ENCODE data around the gene PRAMEF5. TPM values are rescaled to one million over a fixed set of nuclear protein-coding genes. Genes with fewer than 3 reads are reported as not detected.
"Not testable (repeated sequence)": the region's sequence is repeated elsewhere in the genome, so short reads cannot be mapped to it uniquely, and the experiment has no call there.

PRAMEF5 gene
- total and polyA plus RNA-seq, 11 donors, result not detected

- peaks cover 0 to 4% (median 0%) of the 10 kb centered on the region in 12 donors for H3K9me3 ChIP-seq
- 71 to 72% (median 72%) methylated on average over 7 of the region's 7 CpGs for WGBS, 4 donors
- intact Hi-C loops (cut with DNase I), result no loop called here
- H3K27ac ChIP-seq, result no peak overlapping the region
- no peaks in the 10 kb centered on the region for H3K4me1 ChIP-seq
- peaks cover 0 to 16% (median 4%) of the 10 kb centered on the region in 9 donors for H3K27me3 ChIP-seq
- no peaks in the 10 kb centered on the region for H3K36me3 ChIP-seq
- TF ChIP-seq POLR2A (IDR thresholded peaks at IDR 0.05), result no peak
- peak in 8 of 12 donors; percentile 7 to 45 (median 37) for TF ChIP-seq CTCF (IDR thresholded peaks at IDR 0.05)
- no peak for ATAC-seq
- no peak overlapping the region for H3K4me3 ChIP-seq
- DNase-seq, result peak in 1 of 5 donors; percentile 3
These were observed 25.6 kb upstream of the PRAMEF5 start for GRCh38 chr1:13228343-13228781.

- H3K27ac ChIP-seq; H3K4me1 ChIP-seq; H3K36me3 ChIP-seq; ATAC-seq; H3K4me3 ChIP-seq; H3K9me3 ChIP-seq; intact Hi-C loops (cut with DNase I): not testable (repeated sequence)
- H3K27me3 ChIP-seq, result peaks cover 0 to 10% (median 0%) of the 10 kb centered on the region in 9 donors
- DNase-seq, result peak in 1 of 5 donors; percentile 3
- 73 to 77% (median 76%) methylated on average over 5 of the region's 5 CpGs for WGBS, 4 donors
These were observed 23.9 kb upstream of the PRAMEF5 start for GRCh38 chr1:13230096-13230495.

DNA sequence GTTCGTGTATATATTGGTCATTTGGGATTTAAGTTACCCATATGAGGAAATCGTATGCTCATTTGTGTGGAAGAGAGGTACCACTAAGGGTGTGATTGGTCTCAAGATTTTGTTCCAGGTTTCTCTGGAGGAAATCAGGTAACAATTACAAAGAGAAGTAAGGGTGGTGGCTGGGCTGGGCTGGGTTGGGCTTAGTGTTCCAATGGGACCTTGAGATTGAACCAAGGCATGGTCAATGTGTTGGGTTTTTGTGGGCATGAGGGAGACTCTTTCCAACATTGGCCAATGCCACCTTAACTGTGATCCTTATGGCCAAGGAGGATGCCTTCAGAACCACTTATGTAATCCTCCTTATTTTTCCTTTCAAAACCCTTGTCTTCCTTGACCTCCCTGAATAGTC, 23.4 kb upstream of the PRAMEF5 start:
- intact Hi-C loops (cut with DNase I); H3K4me1 ChIP-seq; H3K9me3 ChIP-seq; H3K27ac ChIP-seq; H3K4me3 ChIP-seq; H3K36me3 ChIP-seq: not testable (repeated sequence)
- ATAC-seq, result peak in 1 of 4 donors; percentile 27
- H3K27me3 ChIP-seq, result peaks cover 0 to 10% (median 0%) of the 10 kb centered on the region in 9 donors
- 70 to 77% (median 74%) methylated on average over 2 of the region's 2 CpGs for WGBS, 4 donors
- DNase-seq, result peak in 1 of 5 donors; percentile 21

GRCh38 chr1:13231061-13231750, 22.8 kb upstream of the PRAMEF5 start:
- peaks cover 0 to 10% (median 0%) of the 10 kb centered on the region in 9 donors for H3K27me3 ChIP-seq
- WGBS, 4 donors, result 68 to 80% (median 76%) methylated on average over 7 of the region's 7 CpGs
- H3K4me1 ChIP-seq; H3K9me3 ChIP-seq; H3K27ac ChIP-seq; ATAC-seq; intact Hi-C loops (cut with DNase I); H3K4me3 ChIP-seq; H3K36me3 ChIP-seq: not testable (repeated sequence)
- DNase-seq, result peak in 1 of 5 donors; percentile 42

GRCh38 chr1:13232056-13232455, 21.9 kb upstream of the PRAMEF5 start:
- WGBS, 4 donors, result 48 to 70% (median 58%) methylated on average over 2 of the region's 2 CpGs
- H3K4me1 ChIP-seq; H3K4me3 ChIP-seq; DNase-seq; intact Hi-C loops (cut with DNase I); H3K27ac ChIP-seq; ATAC-seq; H3K9me3 ChIP-seq; H3K36me3 ChIP-seq: not testable (repeated sequence)
- peaks cover 0 to 11% (median 0%) of the 10 kb centered on the region in 9 donors for H3K27me3 ChIP-seq

DNA sequence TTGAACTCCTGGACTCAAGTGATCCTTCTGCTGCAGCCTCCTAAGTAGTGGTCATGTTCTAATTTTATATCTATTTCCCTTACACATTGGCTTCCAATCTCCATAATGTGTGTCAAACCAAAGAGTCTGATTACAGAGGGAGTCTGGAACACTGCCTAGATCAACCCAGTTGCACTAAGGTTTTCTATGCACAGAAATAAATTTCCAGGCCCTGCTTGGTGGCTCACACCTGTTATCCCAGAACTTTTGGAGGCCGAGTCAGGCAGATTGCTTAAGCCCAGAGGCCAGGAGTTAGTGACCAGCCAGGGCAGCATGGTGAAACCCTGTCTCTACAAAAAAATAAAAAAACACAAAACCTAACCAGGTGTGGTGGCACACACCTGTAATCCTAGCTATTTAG, 19.9 kb upstream of the PRAMEF5 start:
- DNase-seq (peak in 1 of 5 donors; percentile 16), ATAC-seq (peak in 2 of 4 donors; percentile 15 to 57)
- intact Hi-C loops (cut with DNase I); H3K36me3 ChIP-seq; H3K4me1 ChIP-seq; H3K9me3 ChIP-seq; H3K4me3 ChIP-seq; H3K27ac ChIP-seq: not testable (repeated sequence)
- WGBS, 4 donors, result 55 to 67% (median 62%) methylated on average over 1 of the region's 1 CpG
- H3K27me3 ChIP-seq, result peaks cover 0 to 28% (median 2%) of the 10 kb centered on the region in 9 donors

DNA sequence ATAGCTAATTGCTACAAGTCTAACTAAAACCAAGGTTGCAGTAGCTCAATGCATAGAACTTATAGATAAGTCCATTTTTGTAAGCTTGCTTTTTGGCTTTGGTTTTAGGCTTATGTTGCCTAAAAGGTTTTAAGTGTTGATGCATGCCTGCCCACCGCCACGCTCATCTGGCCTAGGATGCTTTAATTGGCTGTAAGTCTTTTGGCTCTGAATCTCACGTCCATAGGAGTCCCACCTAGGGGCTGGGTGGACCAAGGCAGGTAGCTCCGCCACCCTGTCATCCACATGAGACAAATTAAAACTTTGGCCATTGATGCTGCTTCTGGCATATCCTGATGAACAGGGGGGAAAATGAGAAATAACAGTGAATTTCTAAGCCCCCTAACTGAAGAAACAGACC, 16.4 kb upstream of the PRAMEF5 start:
- intact Hi-C loops (cut with DNase I); H3K27ac ChIP-seq; H3K4me1 ChIP-seq; H3K4me3 ChIP-seq; ATAC-seq; H3K36me3 ChIP-seq; H3K9me3 ChIP-seq: not testable (repeated sequence)
- H3K27me3 ChIP-seq, result peaks cover 0 to 34% (median 2%) of the 10 kb centered on the region in 9 donors
- WGBS, 4 donors, result 70 to 78% (median 73%) methylated on average over 4 of the region's 4 CpGs
- DNase-seq, result peak in 1 of 5 donors; percentile 48

DNA sequence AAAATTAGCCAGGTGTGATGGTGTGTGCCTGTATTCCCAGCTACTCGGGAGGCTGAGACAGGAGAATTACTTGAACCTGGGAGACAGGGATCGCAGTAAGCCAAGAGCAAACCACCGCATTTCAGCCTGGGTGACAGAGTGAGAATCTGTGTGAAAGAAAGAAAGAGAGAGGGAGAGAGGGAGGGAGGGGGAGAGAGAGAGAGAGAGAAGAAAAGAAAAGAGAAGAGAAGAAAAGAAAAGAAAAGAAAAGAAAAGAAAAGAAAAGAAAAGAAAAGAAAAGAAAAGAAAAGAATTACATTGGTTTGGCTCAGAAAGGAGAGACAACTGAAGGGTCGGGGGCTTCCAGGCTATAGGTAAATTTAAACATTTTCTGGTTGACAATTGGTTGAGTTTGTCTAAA, 14.4 kb upstream of the PRAMEF5 start:
- 80 to 88% (median 85%) methylated on average over 4 of the region's 4 CpGs for WGBS, 4 donors
- H3K4me1 ChIP-seq; H3K4me3 ChIP-seq; H3K27ac ChIP-seq; H3K9me3 ChIP-seq; ATAC-seq; intact Hi-C loops (cut with DNase I); DNase-seq; H3K36me3 ChIP-seq: not testable (repeated sequence)
- peaks cover 0 to 39% (median 2%) of the 10 kb centered on the region in 9 donors for H3K27me3 ChIP-seq

DNA sequence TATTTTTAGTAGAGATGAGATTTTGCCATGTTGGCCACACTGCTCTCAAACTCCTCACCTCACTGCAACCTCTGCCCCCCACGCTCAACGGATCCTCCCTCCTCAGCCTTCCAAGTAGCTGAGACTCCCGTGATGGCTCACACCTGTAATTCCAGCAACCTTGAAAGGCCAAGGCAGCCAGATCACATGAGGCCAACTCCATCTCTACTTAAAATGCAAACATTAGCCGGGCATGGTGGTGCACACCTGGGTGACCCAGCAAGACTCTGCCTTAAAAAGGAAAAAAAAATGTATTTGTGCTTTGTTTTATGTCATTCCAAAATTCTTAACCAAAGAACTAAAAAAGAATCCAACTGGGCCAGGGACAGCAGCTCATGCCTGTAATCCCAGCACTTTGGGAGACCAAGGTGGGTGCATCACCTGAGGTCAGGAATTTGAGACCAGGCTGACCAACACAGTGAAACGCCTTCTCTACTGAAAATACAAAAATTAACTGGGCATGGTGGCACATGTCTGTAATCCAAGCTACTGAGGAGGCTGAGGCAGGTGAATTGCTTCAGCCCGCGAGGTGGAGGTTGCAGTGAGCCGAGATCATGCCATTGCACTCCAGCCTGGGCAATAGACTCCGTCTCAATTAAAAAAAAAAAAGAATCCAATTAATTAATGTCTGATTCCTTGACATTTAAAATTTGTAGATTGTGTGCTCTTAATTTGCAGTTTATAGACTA, 10.3 kb upstream of the PRAMEF5 start:
- peak in 1 of 5 donors; percentile 10 for DNase-seq
- H3K27me3 ChIP-seq, result peaks cover 0 to 19% (median 4%) of the 10 kb centered on the region in 9 donors
- H3K4me1 ChIP-seq; intact Hi-C loops (cut with DNase I); H3K4me3 ChIP-seq; H3K27ac ChIP-seq; ATAC-seq; H3K9me3 ChIP-seq; H3K36me3 ChIP-seq: not testable (repeated sequence)
- WGBS, 4 donors, result 77 to 81% (median 80%) methylated on average over 9 of the region's 9 CpGs
